Small intestine (tissue), 7 donors: ENCODE data around the gene SUZ12. TPM values are rescaled to one million over a fixed set of nuclear protein-coding genes. Genes with fewer than 3 reads are reported as not detected.
"Not testable (repeated sequence)": the region's sequence is repeated elsewhere in the genome, so short reads cannot be mapped to it uniquely, and the experiment has no call there.

Experiments
- DNase-seq, 2 donors: peaks; one replicate each; pipeline versions ENCODE4 v3.0.0 to v3.0.0-alpha.2; 2013
- FAIRE-seq: peaks from 2 replicates; lab custom pipeline; 2012; peaks lifted over from hg19 to GRCh38; lab: Jason Lieb, UNC
- H3K27ac ChIP-seq, 3 donors: one replicate each; pipeline ENCODE4 v1.5.1; 2013; ENCODE audit warnings: low read length in 2 of 3, mild to moderate bottlenecking in 2 of 3, control low read depth in 1 of 3, inconsistent platforms in 1 of 3, low read depth in 1 of 3, moderate library complexity in 1 of 3
- H3K27me3 ChIP-seq, 3 donors: one replicate each; pipeline ENCODE4 v1.6.1; 2013; ENCODE audit warnings: low read length in 3 of 3, inconsistent platforms in 1 of 3; ENCODE audit not compliant: control insufficient read depth in 3 of 3, insufficient read depth in 3 of 3
- H3K36me3 ChIP-seq, 3 donors: one replicate each; pipeline ENCODE4 v1.6.1; 2013; ENCODE audit warnings: low read length in 3 of 3, inconsistent platforms in 1 of 3, low read depth in 1 of 3, mild to moderate bottlenecking in 1 of 3, moderate library complexity in 1 of 3; ENCODE audit not compliant: control insufficient read depth in 3 of 3, insufficient read depth in 2 of 3
- H3K4me1 ChIP-seq, 3 donors: one replicate each; pipeline ENCODE4 v1.6.1; 2013; ENCODE audit warnings: low read length in 2 of 3, inconsistent platforms in 1 of 3, low read depth in 1 of 3, mild to moderate bottlenecking in 1 of 3, moderate library complexity in 1 of 3; ENCODE audit not compliant: control insufficient read depth in 3 of 3, insufficient read depth in 2 of 3
- H3K4me3 ChIP-seq, 3 donors: one replicate each; pipeline ENCODE4 v1.5.1; 2013; ENCODE audit warnings: low read length in 3 of 3, control low read depth in 1 of 3, inconsistent platforms in 1 of 3, low read depth in 1 of 3, mild to moderate bottlenecking in 1 of 3, moderate library complexity in 1 of 3
- H3K9me3 ChIP-seq, 2 donors: one replicate each; pipeline ENCODE4 v1.6.1; 2013; ENCODE audit warnings: low read depth in 1 of 2, low read length in 1 of 2; ENCODE audit not compliant: control insufficient read depth in 2 of 2, insufficient read depth in 1 of 2
- WGBS, 3 donors: extraction: QIAGEN DNeasy Blood & Tissue Kit; methylation state at CpG; one replicate each; pipeline ENCODE4 v1.1.7; 2013; 5-methylcytosine and 5-hydroxymethylcytosine counted together
- polyA plus RNA-seq, 4 donors: library from polyadenylated mRNA; stranded (reverse) in 3 of 4; unstranded in 1 of 4; fragments of 200-250 nt in 3 of 4; fragments of 120-200 nt in 1 of 4; gene quantifications; one replicate each; pipeline versions ENCODE4 v1.2.1 to v1.2.3, GENCODE V29; 2013
- donor health status: healthy with polysubstance abuse.
- donor health status: control.
- donor health status: control.
- donor health status: Bipolar disorder and iron deficiency.
- donor health status: healthy.

The SUZ12 gene
- polyA plus RNA-seq, 4 donors, result 10.8 to 36.3 (median 13.8) TPM

GRCh38 chr17:31970416-31970815 is 33.6 kb downstream of the SUZ12 start:
- H3K4me1 ChIP-seq, H3K27ac ChIP-seq, H3K27me3 ChIP-seq, H3K4me3 ChIP-seq, DNase-seq, H3K9me3 ChIP-seq, FAIRE-seq: not testable (repeated sequence)
- WGBS, 3 donors, result 80 to 91% (median 85%) methylated on average over 5 of the region's 5 CpGs
- peaks cover 6 to 46% (median 7%) of the 10 kb centered on the region in 3 donors for H3K36me3 ChIP-seq

- H3K36me3 ChIP-seq, result peaks cover 0 to 26% (median 2%) of the 10 kb centered on the region in 3 donors
- not testable (repeated sequence) for H3K9me3 ChIP-seq, H3K4me3 ChIP-seq, H3K27me3 ChIP-seq, H3K4me1 ChIP-seq, DNase-seq, H3K27ac ChIP-seq
- 96 to 99% (median 98%) methylated on average over 13 to 14 of the region's 14 CpGs for WGBS, 3 donors
- FAIRE-seq, result peak; percentile 73
Measured at GRCh38 chr17:31974269-31975071, 37.7 kb downstream of the SUZ12 start.

GRCh38 chr17:31975391-31975790 is 38.6 kb downstream of the SUZ12 start:
- WGBS, 3 donors, result 76 to 87% (median 85%) methylated on average over 5 of the region's 5 CpGs
- not testable (repeated sequence) for DNase-seq, FAIRE-seq, H3K4me1 ChIP-seq, H3K27ac ChIP-seq, H3K27me3 ChIP-seq, H3K9me3 ChIP-seq, H3K4me3 ChIP-seq
- peaks cover 0 to 24% (median 2%) of the 10 kb centered on the region in 3 donors for H3K36me3 ChIP-seq

GRCh38 chr17:31991821-31992220 is 55.0 kb downstream of the SUZ12 start:
- 88 to 94% (median 93%) methylated on average over 8 of the region's 8 CpGs for WGBS, 3 donors
- not testable (repeated sequence) for H3K9me3 ChIP-seq, H3K4me3 ChIP-seq, H3K27me3 ChIP-seq, H3K4me1 ChIP-seq, FAIRE-seq, H3K27ac ChIP-seq, DNase-seq
- peaks cover 8 to 59% (median 11%) of the 10 kb centered on the region in 3 donors for H3K36me3 ChIP-seq

DNA sequence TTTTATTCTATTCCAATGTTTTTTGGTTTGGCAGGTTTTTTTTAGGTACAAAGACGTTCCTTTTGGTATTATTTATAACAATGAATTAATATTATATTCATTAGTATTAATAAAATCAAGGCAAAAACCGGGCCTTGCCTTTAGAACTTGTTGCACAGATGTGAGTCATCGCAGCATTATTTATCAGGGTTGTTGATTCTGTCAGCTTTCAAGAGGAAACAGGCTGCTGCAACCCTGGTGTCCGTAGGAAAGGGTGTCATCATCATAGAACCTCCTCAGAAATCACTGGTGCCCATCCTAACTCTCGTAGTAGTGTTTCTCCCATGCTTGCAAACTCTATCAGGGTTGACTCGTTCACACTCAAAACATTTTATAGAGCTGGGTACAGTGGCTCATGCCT is 60.2 kb downstream of the SUZ12 start:
- FAIRE-seq (no peak), DNase-seq (no peak)
- Histone ChIP-seq H3K36me3 (peaks cover 10 to 33% (median 12%) of the 10 kb centered on the region in 3 donors), H3K4me3 (no peak overlapping the region), H3K4me1 (no peaks in the 10 kb centered on the region), H3K27ac (no peak overlapping the region), H3K9me3 (no peaks in the 10 kb centered on the region), H3K27me3 (no peaks in the 10 kb centered on the region)
- WGBS, 3 donors, result 92 to 93% (median 93%) methylated on average over 6 of the region's 6 CpGs

- no peak for FAIRE-seq
- Histone ChIP-seq H3K27ac (peak within 1 kb of the TSS; percentile 48 to 80 (median 76)), H3K27me3 (no peaks in the 10 kb centered on the region), H3K36me3 (no peaks in the 10 kb centered on the region), H3K4me3 (peak within 1 kb of the TSS; percentile 91 to 99 (median 97)), H3K9me3 (no peaks in the 10 kb centered on the region), H3K4me1 (peaks cover 0 to 4% (median 2%) of the 10 kb centered on the region in 3 donors)
- peak; percentile 86 to 92 for DNase-seq
- WGBS, 3 donors, result 0 to 1% (median 1%) methylated on average over 27 to 51 of the region's 51 CpGs
Measured at GRCh38 chr17:32006957-32007462, 70.2 kb downstream of the SUZ12 start, which contains the start of gene LRRC37B. TSS of gene LRRC37B (plus strand) at chr17:32007383. CDS start at chr17:32021393, 14,010 bp downstream.

- H3K4me3 ChIP-seq, result peak overlapping the region; percentile 91 to 99 (median 97)
- no peaks in the 10 kb centered on the region for H3K9me3 ChIP-seq
- no peaks in the 10 kb centered on the region for H3K27me3 ChIP-seq
- DNase-seq, result peak; percentile 31 to 66
- peaks cover 0 to 3% (median 0%) of the 10 kb centered on the region in 3 donors for H3K36me3 ChIP-seq
- H3K27ac ChIP-seq, result peak overlapping the region; percentile 48 to 80 (median 76)
- H3K4me1 ChIP-seq, result peaks cover 0 to 4% (median 2%) of the 10 kb centered on the region in 3 donors
- FAIRE-seq, result no peak
- WGBS, 3 donors, result 1% methylated on average over 36 to 80 of the region's 80 CpGs
Measured at GRCh38 chr17:32007463-32008298, 70.9 kb downstream of the SUZ12 start.

GRCh38 chr17:32009262-32009542 is 72.4 kb downstream of the SUZ12 start:
- H3K27me3 ChIP-seq, result no peaks in the 10 kb centered on the region
- 96 to 100% (median 100%) methylated on average over 2 of the region's 2 CpGs for WGBS, 3 donors
- FAIRE-seq, result no peak

More at GRCh38 chr17:32009262-32009542, 72.4 kb downstream of the SUZ12 start:
- Histone ChIP-seq H3K4me3 (no peak overlapping the region), H3K36me3 (peaks cover 0 to 3% (median 0%) of the 10 kb centered on the region in 3 donors), H3K9me3 (no peaks in the 10 kb centered on the region), H3K27ac (no peak overlapping the region), H3K4me1 (peaks cover 0 to 4% (median 2%) of the 10 kb centered on the region in 3 donors)
- no peak for DNase-seq
